ENCODE measurements around the gene ZNF593.

DNA sequence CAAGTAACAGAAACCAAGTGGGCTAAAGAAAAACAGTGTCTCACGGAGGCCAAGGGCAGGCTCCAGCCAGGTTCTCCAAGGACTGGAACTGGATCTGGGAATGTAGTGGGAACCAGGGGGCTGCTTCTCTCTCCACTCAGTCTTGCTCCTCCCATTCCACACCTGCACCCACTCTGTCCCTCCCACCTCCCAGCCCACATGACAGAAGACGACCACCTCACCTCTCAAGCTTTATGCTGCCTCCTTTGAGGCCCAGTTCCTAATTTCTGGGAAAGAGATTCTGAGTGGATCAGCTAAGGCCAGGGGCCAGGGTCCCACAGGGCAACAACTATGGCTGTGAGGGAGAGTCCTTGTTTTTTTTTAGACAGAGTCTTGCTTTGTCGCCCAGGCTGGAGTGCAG lies 45.5 kb downstream of the ZNF593 start:
- TF ChIP-seq, protein P1, sequence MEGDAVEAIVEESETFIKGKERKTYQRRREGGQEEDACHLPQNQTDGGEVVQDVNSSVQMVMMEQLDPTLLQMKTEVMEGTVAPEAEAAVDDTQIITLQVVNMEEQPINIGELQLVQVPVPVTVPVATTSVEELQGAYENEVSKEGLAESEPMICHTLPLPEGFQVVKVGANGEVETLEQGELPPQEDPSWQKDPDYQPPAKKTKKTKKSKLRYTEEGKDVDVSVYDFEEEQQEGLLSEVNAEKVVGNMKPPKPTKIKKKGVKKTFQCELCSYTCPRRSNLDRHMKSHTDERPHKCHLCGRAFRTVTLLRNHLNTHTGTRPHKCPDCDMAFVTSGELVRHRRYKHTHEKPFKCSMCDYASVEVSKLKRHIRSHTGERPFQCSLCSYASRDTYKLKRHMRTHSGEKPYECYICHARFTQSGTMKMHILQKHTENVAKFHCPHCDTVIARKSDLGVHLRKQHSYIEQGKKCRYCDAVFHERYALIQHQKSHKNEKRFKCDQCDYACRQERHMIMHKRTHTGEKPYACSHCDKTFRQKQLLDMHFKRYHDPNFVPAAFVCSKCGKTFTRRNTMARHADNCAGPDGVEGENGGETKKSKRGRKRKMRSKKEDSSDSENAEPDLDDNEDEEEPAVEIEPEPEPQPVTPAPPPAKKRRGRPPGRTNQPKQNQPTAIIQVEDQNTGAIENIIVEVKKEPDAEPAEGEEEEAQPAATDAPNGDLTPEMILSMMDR (conservative IDR thresholded peaks at IDR 0.05; ENCODE audit: low read depth in 2 of 2) = no peak
- TF ChIP-seq POLR2AphosphoS5 (IDR thresholded peaks at IDR 0.05; ENCODE audit: low read depth) (no peak), EZH2 (IDR thresholded peaks at IDR 0.05; ENCODE audit: low read depth, unreplicated experiment) (no peak)
- TF ChIP-seq, protein P2, sequence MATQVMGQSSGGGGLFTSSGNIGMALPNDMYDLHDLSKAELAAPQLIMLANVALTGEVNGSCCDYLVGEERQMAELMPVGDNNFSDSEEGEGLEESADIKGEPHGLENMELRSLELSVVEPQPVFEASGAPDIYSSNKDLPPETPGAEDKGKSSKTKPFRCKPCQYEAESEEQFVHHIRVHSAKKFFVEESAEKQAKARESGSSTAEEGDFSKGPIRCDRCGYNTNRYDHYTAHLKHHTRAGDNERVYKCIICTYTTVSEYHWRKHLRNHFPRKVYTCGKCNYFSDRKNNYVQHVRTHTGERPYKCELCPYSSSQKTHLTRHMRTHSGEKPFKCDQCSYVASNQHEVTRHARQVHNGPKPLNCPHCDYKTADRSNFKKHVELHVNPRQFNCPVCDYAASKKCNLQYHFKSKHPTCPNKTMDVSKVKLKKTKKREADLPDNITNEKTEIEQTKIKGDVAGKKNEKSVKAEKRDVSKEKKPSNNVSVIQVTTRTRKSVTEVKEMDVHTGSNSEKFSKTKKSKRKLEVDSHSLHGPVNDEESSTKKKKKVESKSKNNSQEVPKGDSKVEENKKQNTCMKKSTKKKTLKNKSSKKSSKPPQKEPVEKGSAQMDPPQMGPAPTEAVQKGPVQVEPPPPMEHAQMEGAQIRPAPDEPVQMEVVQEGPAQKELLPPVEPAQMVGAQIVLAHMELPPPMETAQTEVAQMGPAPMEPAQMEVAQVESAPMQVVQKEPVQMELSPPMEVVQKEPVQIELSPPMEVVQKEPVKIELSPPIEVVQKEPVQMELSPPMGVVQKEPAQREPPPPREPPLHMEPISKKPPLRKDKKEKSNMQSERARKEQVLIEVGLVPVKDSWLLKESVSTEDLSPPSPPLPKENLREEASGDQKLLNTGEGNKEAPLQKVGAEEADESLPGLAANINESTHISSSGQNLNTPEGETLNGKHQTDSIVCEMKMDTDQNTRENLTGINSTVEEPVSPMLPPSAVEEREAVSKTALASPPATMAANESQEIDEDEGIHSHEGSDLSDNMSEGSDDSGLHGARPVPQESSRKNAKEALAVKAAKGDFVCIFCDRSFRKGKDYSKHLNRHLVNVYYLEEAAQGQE (IDR thresholded peaks at IDR 0.05; ENCODE audit: unreplicated experiment) = no peak
